Gastroesophageal sphincter (tissue), 3 donors: ENCODE data around the gene NAV2.

Experiments
- EP300 ChIP-seq: sonication (generic); formaldehyde crosslinking; IDR thresholded peaks from one replicate; pipeline ENCODE4 v1.6.1; 2017; ENCODE audit warnings: antibody characterized with exemption, mild to moderate bottlenecking
- POLR2A ChIP-seq, 2 donors: fragments of 450-650 bp; IDR thresholded peaks; one replicate each; pipeline ENCODE4 v1.6.1; 2017; ENCODE audit warnings: antibody characterized with exemption in 2 of 2, mild to moderate bottlenecking in 2 of 2, moderate library complexity in 1 of 2
- TF ChIP-seq, protein P1 (sequence below), 4 experiments: fragments of 200-600 bp in 2 of 4; fragments of 450-650 bp in 2 of 4; sonication (generic) in 1 of 4; IDR thresholded peaks; one replicate each; pipeline ENCODE4 v1.5.1; 2017 to 2019; ENCODE audit warnings: antibody characterized with exemption in 4 of 4, mild to moderate bottlenecking in 2 of 4, moderate library complexity in 2 of 4

DNA sequence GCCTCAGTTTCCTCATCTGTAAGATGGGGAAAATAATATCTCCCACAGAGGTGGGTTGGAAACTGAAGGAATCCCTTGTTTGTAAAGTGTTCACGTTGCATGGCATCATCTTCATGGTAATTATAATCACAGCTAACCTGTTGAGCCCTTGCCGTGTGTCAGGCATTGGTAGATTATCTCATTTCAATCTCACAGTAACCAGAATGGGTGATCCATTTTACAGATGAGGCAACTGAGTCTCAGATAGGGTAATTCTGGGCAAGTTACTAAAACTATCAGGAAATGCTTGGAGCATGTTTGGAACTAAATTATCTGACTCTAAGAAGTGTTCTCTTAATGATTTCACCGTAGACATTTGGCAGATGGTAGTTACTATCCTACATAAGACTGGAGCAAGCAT, 109.4 kb downstream of the NAV2 start:
- TF ChIP-seq, protein P1, sequence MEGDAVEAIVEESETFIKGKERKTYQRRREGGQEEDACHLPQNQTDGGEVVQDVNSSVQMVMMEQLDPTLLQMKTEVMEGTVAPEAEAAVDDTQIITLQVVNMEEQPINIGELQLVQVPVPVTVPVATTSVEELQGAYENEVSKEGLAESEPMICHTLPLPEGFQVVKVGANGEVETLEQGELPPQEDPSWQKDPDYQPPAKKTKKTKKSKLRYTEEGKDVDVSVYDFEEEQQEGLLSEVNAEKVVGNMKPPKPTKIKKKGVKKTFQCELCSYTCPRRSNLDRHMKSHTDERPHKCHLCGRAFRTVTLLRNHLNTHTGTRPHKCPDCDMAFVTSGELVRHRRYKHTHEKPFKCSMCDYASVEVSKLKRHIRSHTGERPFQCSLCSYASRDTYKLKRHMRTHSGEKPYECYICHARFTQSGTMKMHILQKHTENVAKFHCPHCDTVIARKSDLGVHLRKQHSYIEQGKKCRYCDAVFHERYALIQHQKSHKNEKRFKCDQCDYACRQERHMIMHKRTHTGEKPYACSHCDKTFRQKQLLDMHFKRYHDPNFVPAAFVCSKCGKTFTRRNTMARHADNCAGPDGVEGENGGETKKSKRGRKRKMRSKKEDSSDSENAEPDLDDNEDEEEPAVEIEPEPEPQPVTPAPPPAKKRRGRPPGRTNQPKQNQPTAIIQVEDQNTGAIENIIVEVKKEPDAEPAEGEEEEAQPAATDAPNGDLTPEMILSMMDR (IDR thresholded peaks at IDR 0.05): no peak
- TF ChIP-seq POLR2A (IDR thresholded peaks at IDR 0.05): no peak
- TF ChIP-seq EP300: no peak
